ENCODE results near the gene MEX3A.
A peak's percentile ranks its signal among the peaks of the same experiment; 100 is the strongest.
"Not testable (repeated sequence)": the region's sequence is repeated elsewhere in the genome, so short reads cannot be mapped to it uniquely, and the experiment has no call there.

MEX3A gene

DNA sequence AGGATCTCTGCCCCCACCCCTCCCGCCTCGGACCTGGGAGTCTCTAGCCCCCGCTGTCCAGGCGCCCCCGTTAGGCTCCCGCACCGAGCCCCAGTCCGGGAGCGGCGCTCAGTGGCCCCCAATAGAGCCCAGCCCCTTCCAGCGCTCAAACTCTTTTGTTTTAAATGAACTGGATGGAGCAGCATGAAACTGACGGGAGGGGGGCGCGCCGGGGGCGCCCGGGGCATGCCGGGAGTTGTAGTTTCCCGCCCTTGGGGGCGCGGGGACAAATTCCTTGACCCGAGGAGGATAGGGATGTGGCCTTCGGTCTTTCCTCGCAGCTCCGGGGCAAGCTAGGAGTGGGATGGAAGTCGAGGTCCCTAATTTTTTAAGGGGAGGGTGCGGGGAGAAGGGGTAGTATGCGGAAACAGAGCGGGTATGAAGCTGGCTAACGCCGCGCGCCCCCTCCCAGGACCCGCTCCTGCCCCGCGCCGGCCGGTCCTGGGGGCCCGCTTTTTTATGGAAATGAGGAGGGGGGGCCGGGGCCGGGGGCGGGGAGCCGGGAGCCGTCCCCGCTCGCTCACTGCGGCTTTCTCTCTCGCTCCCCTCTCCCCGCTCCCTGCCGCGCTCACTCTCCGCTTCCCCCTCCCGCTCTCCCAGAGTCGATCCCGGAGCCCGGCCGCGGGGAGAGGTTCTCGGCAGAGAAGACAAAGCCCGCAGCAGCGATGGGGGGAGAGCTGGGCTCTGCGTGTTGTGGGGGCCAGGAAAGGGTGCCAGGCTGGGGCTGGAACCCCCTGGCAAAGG lies at the start of gene MEX3A:
Gene MEX3A, minus strand, starts transcription at position 157 of the 783 bp plus-strand sequence. CDS start 467 bp downstream, outside the sequence.
- DNase-seq = peak; percentile 97

DNA sequence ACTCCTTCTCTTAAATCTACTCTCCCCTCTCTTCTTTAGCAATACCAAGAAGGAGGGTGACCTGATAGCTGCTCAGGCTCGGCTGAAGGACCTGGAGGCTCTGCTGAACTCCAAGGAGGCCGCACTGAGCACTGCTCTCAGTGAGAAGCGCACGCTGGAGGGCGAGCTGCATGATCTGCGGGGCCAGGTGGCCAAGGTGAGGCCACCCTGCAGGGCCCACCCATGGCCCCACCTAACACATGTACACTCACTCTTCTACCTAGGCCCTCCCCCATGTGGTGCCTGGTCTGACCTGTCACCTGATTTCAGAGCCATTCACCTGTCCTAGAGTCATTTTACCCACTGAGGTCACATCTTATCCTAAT lies 48.3 kb upstream of the MEX3A start:
- DNase-seq = no peak

DNA sequence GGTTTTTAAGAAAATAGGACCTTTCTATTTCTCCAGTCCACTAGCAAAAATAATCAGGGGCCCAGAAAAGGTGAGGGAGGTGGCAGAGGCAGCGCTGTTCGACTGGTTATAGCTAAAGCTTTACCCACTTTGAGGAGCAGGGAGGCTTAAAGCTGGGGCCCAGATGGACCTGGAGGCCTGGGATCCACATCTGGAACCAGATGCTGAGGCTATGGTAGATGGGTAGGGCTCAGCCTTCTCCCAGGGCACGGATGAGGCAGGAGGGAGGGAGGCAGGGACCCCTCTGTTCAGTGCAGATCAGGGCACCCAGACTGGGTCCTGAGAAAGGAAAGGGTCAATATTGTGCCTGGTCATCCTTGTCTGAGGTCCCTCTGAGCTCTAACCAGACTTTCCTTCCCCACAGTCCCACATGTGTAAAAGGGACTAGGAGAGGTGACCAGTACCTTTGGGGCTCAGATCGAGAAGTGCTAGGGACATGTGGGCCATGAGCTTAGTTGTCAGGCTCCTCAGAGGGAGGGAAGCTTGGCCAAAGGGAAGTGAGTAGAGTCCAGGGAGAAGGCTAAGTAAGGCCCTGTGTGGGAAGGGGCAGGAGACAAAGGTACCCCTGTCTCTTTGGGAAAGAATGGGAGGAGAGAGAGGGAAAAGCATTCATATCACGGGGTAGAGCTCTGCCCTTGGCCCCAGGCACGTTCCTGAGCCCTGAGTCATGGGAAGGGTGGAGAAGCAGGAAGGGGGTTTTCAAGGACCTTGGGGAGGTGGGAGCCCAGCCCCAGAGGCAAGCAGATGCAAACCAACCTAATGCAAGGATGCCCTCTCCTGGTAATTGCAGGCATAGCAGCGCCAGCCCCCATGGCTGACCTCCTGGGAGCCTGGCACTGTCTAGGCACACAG lies 47.7 kb upstream of the MEX3A start:
- DNase-seq = peak; percentile 82

GRCh38 chr1:156128654-156129597 lies 46.7 kb upstream of the MEX3A start:
- no peak for DNase-seq

- no peak for DNase-seq
Observed at GRCh38 chr1:156128308-156128653, 46.0 kb upstream of the MEX3A start.

DNA sequence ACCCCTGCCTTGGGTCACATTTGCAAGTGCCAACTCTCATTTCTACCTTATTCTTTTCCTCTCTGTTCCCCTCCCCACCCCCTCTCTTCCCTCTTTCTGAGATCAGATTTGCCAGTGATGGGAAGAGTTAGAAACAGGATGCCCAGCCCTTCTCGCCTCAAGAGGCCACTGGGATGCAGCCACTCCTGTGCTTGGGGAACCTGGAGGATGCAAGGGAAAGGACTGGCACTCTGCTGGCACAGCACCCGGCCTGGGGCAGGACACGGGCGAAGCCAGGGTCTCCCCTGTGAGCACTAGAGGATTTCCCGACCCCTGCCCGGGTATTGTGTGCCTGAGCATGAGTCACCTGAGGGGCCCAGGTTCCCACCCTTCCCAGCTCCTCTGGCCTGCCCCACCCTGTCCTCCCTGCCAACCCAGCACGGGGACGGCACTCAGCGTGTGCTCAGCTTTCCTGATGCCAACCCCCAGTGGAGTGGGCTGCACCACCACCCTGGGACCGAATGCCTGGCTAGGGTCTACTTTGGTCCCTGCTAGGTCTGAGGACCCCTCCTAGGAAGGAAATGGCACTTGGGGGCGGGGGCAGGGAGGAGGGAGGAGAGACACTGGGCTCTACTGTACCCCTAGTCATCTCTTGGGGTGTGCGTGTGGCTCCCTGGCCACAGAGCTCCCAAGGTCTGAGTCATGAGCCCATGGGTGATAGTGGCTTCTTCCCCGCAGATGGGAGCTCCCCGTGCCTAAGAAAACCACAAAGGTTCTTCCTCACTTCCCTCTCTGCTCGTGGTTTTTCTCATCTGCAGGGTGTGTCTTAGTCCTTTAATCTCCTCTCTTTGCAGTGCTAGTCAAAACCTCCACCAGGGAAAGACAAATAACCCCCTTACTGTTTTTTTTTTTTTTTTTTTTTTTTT lies 44.6 kb upstream of the MEX3A start:
- DNase-seq = no peak

- no peak for DNase-seq
Observed at GRCh38 chr1:156126043-156126629, 43.9 kb upstream of the MEX3A start.

DNA sequence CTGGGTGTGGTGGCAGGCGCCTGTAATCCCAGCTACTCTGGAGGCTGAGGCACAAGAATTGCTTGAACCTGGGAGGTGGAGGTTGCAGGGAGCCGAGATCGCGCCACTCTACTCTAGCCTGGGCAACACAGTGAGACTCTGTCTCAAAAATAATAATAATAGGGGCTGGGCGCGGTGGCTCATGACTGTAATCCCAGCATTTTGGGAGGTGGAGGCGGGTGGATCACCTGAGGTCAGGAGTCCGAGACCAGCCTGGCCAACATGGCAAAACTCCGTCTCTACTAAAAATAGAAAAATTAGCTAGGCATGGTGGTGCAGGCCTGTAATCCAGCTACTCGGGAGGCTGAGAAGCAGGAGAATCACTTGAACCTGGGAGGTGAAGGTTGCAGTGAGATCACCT lies 43.3 kb upstream of the MEX3A start:
- DNase-seq = not testable (repeated sequence)

DNA sequence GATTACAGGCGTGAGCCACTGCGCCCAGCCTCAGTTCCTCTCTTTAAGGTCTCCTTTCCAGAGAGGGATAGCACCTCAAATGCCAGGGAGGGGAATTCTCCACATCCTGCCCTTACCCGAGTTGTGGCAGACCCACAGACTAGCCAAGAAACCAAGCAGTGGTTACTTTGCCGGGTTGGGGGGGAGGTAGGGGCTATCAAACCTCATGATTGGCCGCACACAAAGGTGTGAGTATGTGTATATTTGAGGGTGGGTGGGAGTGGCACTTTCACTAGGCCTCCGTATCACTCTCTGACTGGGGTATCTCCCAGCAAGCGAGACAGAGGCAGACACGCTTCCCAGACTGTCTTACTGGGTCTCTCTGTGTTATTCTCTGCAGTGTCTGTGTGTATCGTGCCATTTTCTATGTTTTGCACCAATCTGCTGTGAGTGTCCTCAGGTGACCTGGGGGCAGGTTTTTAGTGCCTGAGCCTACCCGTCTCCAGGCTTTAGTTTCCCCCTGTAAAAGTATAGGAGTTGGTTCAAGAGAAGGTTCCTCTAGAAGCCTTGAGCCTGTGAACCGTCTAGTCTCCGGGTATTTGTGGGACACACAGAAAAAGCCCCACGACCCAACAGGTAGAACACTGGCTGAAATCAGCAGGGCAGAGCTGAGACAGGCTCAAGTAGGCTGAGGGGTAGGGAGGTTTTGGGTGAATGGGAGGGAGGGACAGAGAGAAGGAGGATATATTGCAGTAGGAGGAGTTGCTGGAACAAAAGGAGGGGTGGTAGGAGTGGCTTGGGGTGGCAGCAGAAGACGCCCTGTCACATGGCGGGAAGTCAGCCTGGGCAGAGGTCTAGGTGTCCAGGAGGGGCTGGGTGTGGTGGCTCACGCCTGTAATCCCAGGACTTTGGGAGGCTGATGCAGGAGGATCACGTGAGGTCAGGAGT lies 42.6 kb upstream of the MEX3A start:
- DNase-seq = no peak

GRCh38 chr1:156123356-156124196 lies 41.3 kb upstream of the MEX3A start:
- peak; percentile 77 for DNase-seq

- no peak for DNase-seq
Observed at GRCh38 chr1:156122519-156123355, 40.5 kb upstream of the MEX3A start.

GRCh38 chr1:156122086-156122485 lies 39.8 kb upstream of the MEX3A start:
- DNase-seq = no peak

DNA sequence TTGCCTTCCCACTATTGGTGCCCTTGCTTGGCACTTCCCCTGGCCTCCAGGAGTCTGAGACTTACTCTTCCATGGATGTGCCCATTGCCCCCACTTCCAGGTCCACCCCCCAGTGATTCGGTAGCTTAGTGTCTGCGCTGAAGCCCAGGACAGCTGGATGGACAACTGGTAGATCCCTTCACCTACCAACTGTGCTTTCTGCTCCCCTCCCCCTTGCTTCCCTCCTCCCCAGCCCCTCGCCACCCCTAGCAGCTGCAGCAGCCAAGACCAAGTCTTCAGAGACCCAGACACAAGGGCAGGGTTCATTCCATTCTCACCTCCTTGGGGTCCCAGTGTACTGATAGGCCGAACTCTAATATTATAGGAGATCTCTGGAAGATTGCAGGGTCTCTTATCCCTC lies 39.2 kb upstream of the MEX3A start:
- no peak for DNase-seq

DNA sequence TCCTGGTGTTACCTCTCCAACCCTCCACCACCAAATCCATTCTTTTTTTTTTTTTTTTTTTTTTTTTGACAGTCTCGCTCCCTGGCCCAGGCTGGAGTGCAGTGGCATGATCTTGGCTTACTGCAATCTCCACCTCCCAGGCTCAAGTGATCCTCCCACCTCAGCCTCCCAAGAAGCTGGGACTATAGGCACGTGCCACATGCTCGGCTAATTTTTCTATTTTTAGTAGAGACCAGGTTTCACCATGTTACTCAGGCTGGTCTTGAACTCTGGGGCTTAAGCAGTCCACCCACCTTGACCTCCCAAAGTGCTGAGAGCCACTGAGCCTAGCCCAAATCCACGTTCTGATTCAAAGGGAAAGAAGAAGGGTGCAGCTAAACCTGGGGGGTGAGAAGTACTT lies 38.7 kb upstream of the MEX3A start:
- DNase-seq = not testable (repeated sequence)

- DNase-seq = no peak
Observed at GRCh38 chr1:156120318-156120717, 38.1 kb upstream of the MEX3A start.

DNA sequence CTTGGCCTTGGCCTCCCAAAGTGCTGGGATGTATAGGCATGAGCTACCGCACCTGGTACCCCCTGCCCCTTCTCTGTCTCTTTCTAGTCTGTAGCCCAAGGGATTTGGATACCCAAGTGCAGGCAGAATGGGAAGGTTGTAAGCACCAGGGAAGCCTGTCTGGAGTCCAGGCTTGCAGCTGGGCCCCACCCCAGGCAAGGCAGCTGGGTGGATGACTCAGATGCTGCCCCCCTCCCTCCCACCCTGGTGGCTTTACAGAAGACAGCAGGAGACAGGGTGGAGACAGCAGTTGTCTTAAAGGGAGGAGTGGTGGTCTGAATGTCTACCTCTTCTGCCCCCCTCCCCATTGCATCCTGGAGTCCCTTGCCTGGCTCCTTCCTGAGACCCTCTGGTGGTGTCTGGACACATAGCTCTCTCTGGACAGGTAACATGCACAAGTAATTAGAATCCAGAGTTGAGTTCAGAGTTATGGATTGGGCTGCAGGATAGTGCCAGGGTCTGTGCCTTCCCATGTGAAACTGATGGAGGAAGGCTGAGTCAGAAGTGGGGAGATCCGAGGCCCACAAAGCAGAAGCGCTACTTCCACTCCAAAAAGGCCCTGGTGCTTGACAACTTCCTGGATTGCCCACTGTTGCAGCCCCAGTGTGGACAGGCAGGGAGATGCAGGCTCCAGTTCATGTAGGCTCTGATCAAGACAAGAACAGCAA lies 37.4 kb upstream of the MEX3A start:
- no peak for DNase-seq

- no peak for DNase-seq
Observed at GRCh38 chr1:156118177-156118868, 36.1 kb upstream of the MEX3A start.
